ENCODE measurements around the gene ACACA. TPM values are rescaled to one million over a fixed set of nuclear protein-coding genes. Genes with fewer than 3 reads are reported as not detected.

The ACACA gene
- total RNA-seq, 1 donor from 2014 or later: 110 TPM

DNA sequence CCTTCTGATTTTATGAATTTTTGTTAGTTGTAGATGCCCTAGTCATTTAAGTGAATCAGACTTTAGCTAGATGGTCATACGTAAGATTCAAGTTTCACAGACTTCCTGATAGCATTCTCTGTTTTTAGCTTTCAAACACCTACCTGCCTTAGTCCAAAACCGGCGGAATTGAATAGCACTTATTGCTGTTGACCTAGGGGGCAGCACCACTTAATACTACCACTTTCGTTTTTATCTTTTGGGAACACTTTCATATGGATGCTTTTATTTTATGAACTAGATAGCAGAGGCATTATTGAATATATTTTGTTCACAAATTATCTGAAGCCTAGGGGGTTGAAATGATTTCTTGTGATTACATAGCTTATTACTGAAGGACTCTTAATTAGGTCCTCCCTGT lies 31.5 kb upstream of the ACACA start:
- Histone ChIP-seq H3K36me3 (peaks cover 74% of the 10 kb centered on the region), H3K4me3 (no peak overlapping the region), H3K27me3 (no peaks in the 10 kb centered on the region), H3K4me1 (no peaks in the 10 kb centered on the region), H3K27ac (no peak overlapping the region), H3K9me3 (no peaks in the 10 kb centered on the region)
- peak; percentile 13 for TF ChIP-seq CTCF (IDR thresholded peaks at IDR 0.05)
- intact Hi-C loops (cut with DNase I): no loop called here
- ATAC-seq: no peak
- no peak for DNase-seq

DNA sequence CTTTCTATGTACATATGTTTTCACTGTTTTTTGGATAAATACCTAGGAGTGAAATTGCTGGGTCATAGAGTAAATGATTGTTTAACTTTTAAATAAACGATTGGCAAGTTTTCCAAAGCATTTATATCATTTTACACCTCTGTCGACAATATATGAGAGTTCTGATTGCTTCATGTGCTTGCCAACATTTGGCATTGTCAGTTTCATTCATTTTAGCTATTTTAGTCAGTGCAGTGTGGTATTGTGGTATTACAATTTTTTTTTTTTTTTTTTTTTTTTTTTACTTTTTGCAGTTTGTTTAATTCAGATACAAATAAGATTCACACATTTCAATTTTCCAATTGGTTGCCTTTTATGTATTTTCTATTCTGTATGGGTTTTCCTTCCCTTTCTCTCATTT lies 26.0 kb upstream of the ACACA start:
- Histone ChIP-seq H3K27me3 (no peaks in the 10 kb centered on the region), H3K4me1 (no peaks in the 10 kb centered on the region), H3K9me3 (no peaks in the 10 kb centered on the region), H3K4me3 (no peak overlapping the region), H3K27ac (no peak overlapping the region), H3K36me3 (peaks cover 58% of the 10 kb centered on the region)
- DNase-seq: no peak
- no peak for ATAC-seq
- no peak for TF ChIP-seq CTCF (IDR thresholded peaks at IDR 0.05)
- intact Hi-C loops (cut with DNase I): no loop called here

DNA sequence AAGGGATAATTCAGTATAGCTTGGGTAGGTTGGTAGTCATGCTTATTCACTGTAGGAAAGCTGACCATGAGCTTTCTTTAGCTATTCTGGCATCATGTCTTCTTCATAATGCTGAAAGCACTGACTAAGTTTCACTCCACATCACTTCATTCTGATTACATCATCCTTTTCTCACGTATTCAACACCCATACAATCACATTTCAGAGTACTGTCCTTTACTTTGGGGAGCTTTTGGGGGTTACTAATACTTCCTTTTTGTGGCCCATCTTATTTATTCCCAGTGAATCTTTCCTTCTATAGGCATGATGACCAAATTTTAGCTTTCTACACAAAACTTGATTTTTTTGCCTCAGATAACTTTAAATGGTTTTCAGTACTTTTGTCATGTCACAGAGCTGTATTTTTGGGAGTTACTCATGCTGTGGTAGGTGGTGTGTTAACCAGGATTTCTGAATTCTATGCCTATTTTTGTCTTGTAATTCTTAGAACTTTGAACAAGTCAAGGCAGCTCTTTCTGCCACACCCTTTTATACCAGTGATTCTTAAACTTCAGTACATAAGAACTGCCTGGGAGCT lies 23.5 kb upstream of the ACACA start:
- intact Hi-C loops (cut with DNase I): no loop called here
- H3K27ac ChIP-seq: no peak overlapping the region
- H3K27me3 ChIP-seq: no peaks in the 10 kb centered on the region
- H3K36me3 ChIP-seq: peaks cover 73% of the 10 kb centered on the region
- TF ChIP-seq CTCF (IDR thresholded peaks at IDR 0.05): no peak
- H3K9me3 ChIP-seq: no peaks in the 10 kb centered on the region
- no peak overlapping the region for H3K4me3 ChIP-seq
- ATAC-seq (no peak), DNase-seq (no peak)
- no peaks in the 10 kb centered on the region for H3K4me1 ChIP-seq

GRCh38 chr17:37429453-37429852 lies 22.8 kb upstream of the ACACA start:
- Histone ChIP-seq H3K4me1 (no peaks in the 10 kb centered on the region), H3K27me3 (no peaks in the 10 kb centered on the region), H3K27ac (no peak overlapping the region), H3K4me3 (no peak overlapping the region), H3K9me3 (no peaks in the 10 kb centered on the region), H3K36me3 (peaks cover 73% of the 10 kb centered on the region)
- no peak for DNase-seq
- intact Hi-C loops (cut with DNase I): no loop called here
- ATAC-seq: no peak
- no peak for TF ChIP-seq CTCF (IDR thresholded peaks at IDR 0.05)

DNA sequence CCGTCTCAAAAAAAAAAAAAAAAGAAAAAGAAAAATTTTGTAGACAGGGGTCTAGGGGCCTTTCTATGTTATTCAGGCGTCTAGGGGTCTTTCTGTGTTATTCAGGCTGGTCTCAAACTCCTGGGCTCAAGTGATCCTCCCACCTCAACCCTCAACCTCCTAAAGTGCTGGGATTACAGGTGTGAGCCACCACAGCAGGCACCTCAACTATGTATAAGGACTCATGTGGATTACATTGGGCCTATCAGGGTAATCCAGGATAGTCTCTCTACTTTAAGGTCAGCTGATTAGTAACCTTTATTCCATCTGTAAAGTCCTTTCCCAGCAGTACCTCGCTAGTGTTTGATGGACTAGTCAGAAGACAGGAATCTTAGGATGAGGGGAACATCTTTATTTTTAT lies 22.4 kb upstream of the ACACA start:
- Histone ChIP-seq H3K9me3 (no peaks in the 10 kb centered on the region), H3K27ac (no peak overlapping the region), H3K4me3 (no peak overlapping the region), H3K27me3 (no peaks in the 10 kb centered on the region), H3K36me3 (peaks cover 73% of the 10 kb centered on the region), H3K4me1 (no peaks in the 10 kb centered on the region)
- DNase-seq (no peak), ATAC-seq (no peak)
- intact Hi-C loops (cut with DNase I): no loop called here
- no peak for TF ChIP-seq CTCF (IDR thresholded peaks at IDR 0.05)

GRCh38 chr17:37425268-37425667 lies 18.6 kb upstream of the ACACA start:
- ATAC-seq (no peak), DNase-seq (no peak)
- H3K4me1 ChIP-seq: no peaks in the 10 kb centered on the region
- no peak overlapping the region for H3K4me3 ChIP-seq
- intact Hi-C loops (cut with DNase I): no loop called here
- no peak overlapping the region for H3K27ac ChIP-seq
- H3K9me3 ChIP-seq: no peaks in the 10 kb centered on the region
- no peak for TF ChIP-seq CTCF (IDR thresholded peaks at IDR 0.05)
- H3K27me3 ChIP-seq: no peaks in the 10 kb centered on the region
- peaks cover 83% of the 10 kb centered on the region for H3K36me3 ChIP-seq

All from upper lobe of right lung (tissue), 1 donor.